Neuronal stem cell (in vitro differentiated cells): ENCODE results near the gene AKAP11.

ENCODE experiments used
- DNase-seq: peaks from one replicate; pipeline ENCODE4 v3.0.0-alpha.2; 2013; ENCODE audit warnings: low spot score
- H2AFZ ChIP-seq: one replicate; pipeline ENCODE4 v1.6.1; 2013; ENCODE audit warnings: mild to moderate bottlenecking, low read length, inconsistent platforms
- H2AK5ac ChIP-seq: 2 replicates; pipeline ENCODE4 v1.6.1; 2013; ENCODE audit warnings: low read depth, mild to moderate bottlenecking, inconsistent platforms, low read length, moderate library complexity, mixed read lengths
- H2BK120ac ChIP-seq: 2 replicates; pipeline ENCODE4 v1.6.1; 2013; ENCODE audit warnings: low read depth, mild to moderate bottlenecking, inconsistent platforms, low read length, moderate library complexity, mixed read lengths
- H2BK12ac ChIP-seq: one replicate; pipeline ENCODE4 v1.6.1; 2013; ENCODE audit warnings: low read length, inconsistent platforms
- H2BK15ac ChIP-seq: 2 replicates; pipeline ENCODE4 v1.6.1; 2013; ENCODE audit warnings: mild to moderate bottlenecking, low read length, inconsistent platforms, mixed read lengths
- H2BK5ac ChIP-seq: one replicate; pipeline ENCODE4 v1.6.1; 2013; ENCODE audit warnings: inconsistent platforms, mild to moderate bottlenecking, low read length, moderate library complexity
- H3K14ac ChIP-seq: one replicate; pipeline ENCODE4 v1.6.1; 2013; ENCODE audit warnings: low read length, inconsistent platforms
- H3K18ac ChIP-seq: 2 replicates; pipeline ENCODE4 v1.6.1; 2013; ENCODE audit warnings: low read length, inconsistent platforms
- H3K23ac ChIP-seq: 2 replicates; pipeline ENCODE4 v1.6.1; 2013; ENCODE audit warnings: low read depth, mild to moderate bottlenecking, mixed read lengths, low read length, inconsistent platforms; ENCODE audit not compliant: poor library complexity
- H3K27ac ChIP-seq: replicated peaks from 3 replicates; pipeline ENCODE4 v1.5.1; 2013; ENCODE audit warnings: low read length, inconsistent platforms
- H3K27me3 ChIP-seq, 3 experiments: 2 replicates each; pipeline ENCODE4 v1.6.1; 2013; ENCODE audit warnings: low read length in 3 of 3, mild to moderate bottlenecking in 2 of 3, inconsistent platforms in 1 of 3, low read depth in 1 of 3, mixed read lengths in 1 of 3, moderate library complexity in 1 of 3; ENCODE audit not compliant: control insufficient read depth in 3 of 3, insufficient read depth in 3 of 3
- H3K36me3 ChIP-seq, 2 donors: replicated peaks in 1 of 2; 2 replicates each; pipeline ENCODE4 v1.6.1; 2013; ENCODE audit warnings: low read length in 2 of 2; ENCODE audit not compliant: control insufficient read depth in 2 of 2, insufficient read depth in 2 of 2
- H3K4ac ChIP-seq: 2 replicates; pipeline ENCODE4 v1.6.1; 2013; ENCODE audit warnings: inconsistent platforms, mild to moderate bottlenecking, low read length, moderate library complexity
- H3K4me1 ChIP-seq, 2 donors: 1 replicate in 1 of 2; 2 replicates in 1 of 2; pipeline ENCODE4 v1.6.1; 2013; ENCODE audit warnings: low read length in 2 of 2, low read depth in 1 of 2; ENCODE audit not compliant: control insufficient read depth in 2 of 2, insufficient read depth in 1 of 2
- H3K4me2 ChIP-seq: one replicate; pipeline ENCODE4 v1.6.1; 2013; ENCODE audit warnings: mild to moderate bottlenecking, low read length, inconsistent platforms; ENCODE audit not compliant: insufficient read depth, poor library complexity, severe bottlenecking
- H3K4me3 ChIP-seq, 2 donors: 2 replicates each; pipeline ENCODE4 v1.5.1; 2013; ENCODE audit warnings: low read length in 2 of 2, mild to moderate bottlenecking in 2 of 2, inconsistent platforms in 1 of 2, moderate library complexity in 1 of 2
- H3K79me1 ChIP-seq: one replicate; pipeline ENCODE4 v1.6.1; 2013; ENCODE audit warnings: low read depth, mild to moderate bottlenecking, inconsistent platforms, low read length, moderate library complexity
- H3K9ac ChIP-seq: one replicate; pipeline ENCODE4 v1.6.1; 2013; ENCODE audit warnings: mild to moderate bottlenecking, low read depth, low read length, inconsistent platforms; ENCODE audit not compliant: poor library complexity
- H3K9me3 ChIP-seq, 2 donors: replicated peaks in 1 of 2; 2 replicates each; pipeline versions ENCODE3 to v1.6.1; 2013; ENCODE audit warnings: low read length in 2 of 2, mild to moderate bottlenecking in 2 of 2, inconsistent platforms in 1 of 2, low read depth in 1 of 2, mixed read lengths in 1 of 2, moderate library complexity in 1 of 2; ENCODE audit not compliant: control insufficient read depth in 2 of 2, insufficient read depth in 1 of 2
- H4K8ac ChIP-seq: one replicate; pipeline ENCODE4 v1.6.1; 2013; ENCODE audit warnings: low read depth, mild to moderate bottlenecking, inconsistent platforms, low read length, moderate library complexity
- H4K91ac ChIP-seq: one replicate; pipeline ENCODE4 v1.6.1; 2013; ENCODE audit warnings: low read length, low read depth, mild to moderate bottlenecking, inconsistent platforms; ENCODE audit not compliant: poor library complexity
- WGBS, 2 donors: extraction: QIAGEN DNeasy Blood & Tissue Kit; methylation state at CpG; one replicate each; pipeline ENCODE4 v1.1.7; 2013; ENCODE audit warnings: missing lambda C conversion rate in 2 of 2, mixed read lengths in 1 of 2; ENCODE audit not compliant: insufficient read length in 2 of 2, insufficient replicate concordance in 1 of 2; ENCODE audit errors: extremely low coverage in 2 of 2; 5-methylcytosine and 5-hydroxymethylcytosine counted together

Gene AKAP11

DNA sequence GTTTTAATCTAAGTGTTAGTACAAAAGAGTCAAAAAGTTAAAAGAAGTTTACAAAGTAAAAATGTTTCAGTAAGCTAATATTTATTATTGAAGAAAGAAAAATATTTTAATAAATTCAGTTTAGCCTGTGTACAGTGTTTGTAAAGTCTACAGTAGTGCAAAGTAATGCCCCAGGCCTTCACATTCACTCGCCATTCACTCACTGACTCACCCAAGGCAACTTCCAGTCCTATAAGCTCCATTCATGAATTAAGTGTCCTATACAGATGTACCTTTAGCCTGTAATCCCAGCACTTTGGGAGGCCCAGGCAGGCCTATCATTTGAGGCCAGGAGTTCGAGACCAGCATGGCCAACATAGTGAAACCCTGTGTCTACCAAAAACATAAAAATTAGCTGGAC lies 24.1 kb upstream of the AKAP11 start:
- H4K8ac ChIP-seq, result no peak overlapping the region
- H2AFZ ChIP-seq, result no peak overlapping the region
- no peaks in the 10 kb centered on the region for H3K36me3 ChIP-seq
- no peak overlapping the region for H3K4ac ChIP-seq
- H3K4me2 ChIP-seq, result no peak overlapping the region
- no peaks in the 10 kb centered on the region for H3K4me1 ChIP-seq
- no peak overlapping the region for H3K9ac ChIP-seq
- H3K4me3 ChIP-seq, result peak overlapping the region in 1 of 2 donors; percentile 48
- H3K79me1 ChIP-seq, result no peaks in the 10 kb centered on the region
- no peak overlapping the region for H2BK15ac ChIP-seq
- no peak overlapping the region for H3K14ac ChIP-seq
- H3K18ac ChIP-seq, result no peak overlapping the region
- no peak overlapping the region for H3K27ac ChIP-seq
- no peaks in the 10 kb centered on the region for H3K9me3 ChIP-seq
- no peak overlapping the region for H3K23ac ChIP-seq
- H2BK5ac ChIP-seq, result no peak overlapping the region
- H2BK120ac ChIP-seq, result no peak overlapping the region
- H3K27me3 ChIP-seq, result no peaks in the 10 kb centered on the region
- H2AK5ac ChIP-seq, result no peak overlapping the region
- DNase-seq, result no peak
- H2BK12ac ChIP-seq, result no peak overlapping the region
- no peak overlapping the region for H4K91ac ChIP-seq
- WGBS, 2 donors, result no CpG with 5 or more reads among the region's 2 CpGs

DNA sequence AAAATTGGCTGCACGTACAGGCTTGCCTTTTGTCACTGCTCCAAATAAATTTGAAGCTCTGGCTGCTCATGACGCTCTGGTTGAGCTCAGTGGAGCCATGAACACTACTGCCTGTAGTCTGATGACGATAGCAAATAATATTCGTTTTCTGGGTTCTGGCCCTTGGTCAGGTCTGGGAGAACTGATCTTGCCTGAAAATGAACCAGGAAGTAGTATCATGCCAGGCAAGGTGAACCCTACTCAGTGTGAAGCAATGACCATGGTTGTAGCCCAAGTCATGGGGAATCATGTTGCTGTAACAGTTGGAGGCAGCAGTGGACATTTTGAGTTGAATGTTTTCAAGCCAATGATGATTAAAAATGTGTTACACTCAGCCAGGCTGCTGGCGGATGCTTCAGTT lies 16.1 kb upstream of the AKAP11 start:
- Histone ChIP-seq H3K9me3 (no peaks in the 10 kb centered on the region), H3K4me1 (no peaks in the 10 kb centered on the region), H2BK120ac (no peak overlapping the region), H3K4me2 (no peak overlapping the region), H2AFZ (no peak overlapping the region), H2BK15ac (no peak overlapping the region), H3K14ac (no peak overlapping the region), H3K27ac (no peak overlapping the region), H3K36me3 (no peaks in the 10 kb centered on the region), H3K4me3 (no peak overlapping the region), H3K9ac (no peak overlapping the region), H3K18ac (no peak overlapping the region), H2BK5ac (no peak overlapping the region), H3K27me3 (no peaks in the 10 kb centered on the region), H3K79me1 (no peaks in the 10 kb centered on the region), H2AK5ac (no peak overlapping the region), H2BK12ac (no peak overlapping the region), H4K8ac (no peak overlapping the region), H3K4ac (no peak overlapping the region), H4K91ac (no peak overlapping the region), H3K23ac (no peak overlapping the region)
- no peak for DNase-seq
- no CpG with 5 or more reads among the region's 5 CpGs for WGBS, 2 donors

DNA sequence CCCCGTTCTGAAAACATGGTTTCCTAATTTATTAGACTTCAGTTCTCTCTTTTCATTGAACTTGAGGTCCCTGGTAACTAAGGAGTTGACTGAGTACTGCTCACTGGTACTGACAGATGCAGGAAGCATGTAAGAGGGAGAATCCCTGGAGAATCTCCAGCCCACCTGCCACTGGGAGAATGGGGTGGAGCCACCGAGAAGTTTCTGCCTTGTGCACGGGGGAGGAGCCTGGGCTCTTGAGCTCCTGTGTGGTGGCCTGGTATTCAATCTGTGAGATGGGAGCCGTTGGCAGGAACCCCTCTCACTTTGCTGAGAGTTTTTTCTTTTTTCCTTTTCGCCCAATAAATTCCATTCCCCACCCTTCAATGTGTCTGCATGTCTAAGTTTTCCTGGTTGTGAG lies 13.2 kb upstream of the AKAP11 start:
- DNase-seq, result no peak
- Histone ChIP-seq H3K79me1 (no peaks in the 10 kb centered on the region), H4K8ac (no peak overlapping the region), H3K9ac (no peak overlapping the region), H2BK5ac (no peak overlapping the region), H3K4me2 (no peak overlapping the region), H2BK15ac (no peak overlapping the region), H3K4me3 (no peak overlapping the region), H3K4ac (no peak overlapping the region), H3K36me3 (no peaks in the 10 kb centered on the region), H3K27ac (no peak overlapping the region), H3K9me3 (no peaks in the 10 kb centered on the region), H2BK12ac (no peak overlapping the region), H3K18ac (no peak overlapping the region), H3K14ac (no peak overlapping the region), H3K4me1 (no peaks in the 10 kb centered on the region), H2BK120ac (no peak overlapping the region), H2AK5ac (no peak overlapping the region), H4K91ac (no peak overlapping the region), H3K23ac (no peak overlapping the region), H3K27me3 (no peaks in the 10 kb centered on the region), H2AFZ (peak overlapping the region; percentile 47)
- no CpG with 5 or more reads among the region's 5 CpGs for WGBS, 2 donors

DNA sequence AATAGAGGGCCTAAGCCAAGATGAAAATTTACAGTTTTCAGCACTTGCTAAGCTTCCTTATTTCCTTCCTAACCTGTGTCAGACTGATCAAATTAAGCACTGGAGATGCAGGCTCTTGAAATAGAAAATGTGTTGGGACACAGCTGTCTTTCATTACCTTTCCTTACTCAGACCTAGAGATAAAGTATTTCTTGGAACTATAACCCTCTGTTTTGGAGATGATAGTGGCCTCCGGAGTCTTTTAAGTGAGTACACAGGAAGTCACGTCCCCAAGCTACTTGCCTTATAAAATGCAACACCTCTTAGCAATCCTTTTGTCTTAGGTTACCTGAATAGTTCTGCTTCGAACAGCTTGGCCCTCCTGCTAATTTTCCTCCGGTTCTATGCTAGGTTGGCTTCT lies 12.4 kb upstream of the AKAP11 start:
- no peaks in the 10 kb centered on the region for H3K4me1 ChIP-seq
- no peak overlapping the region for H3K4me3 ChIP-seq
- H3K27me3 ChIP-seq, result no peaks in the 10 kb centered on the region
- H3K36me3 ChIP-seq, result no peaks in the 10 kb centered on the region
- H3K18ac ChIP-seq, result no peak overlapping the region
- WGBS, 2 donors, result no CpG with 5 or more reads among the region's 4 CpGs
- no peak overlapping the region for H2BK12ac ChIP-seq
- no peak overlapping the region for H3K23ac ChIP-seq
- no peak overlapping the region for H2BK5ac ChIP-seq
- peak overlapping the region; percentile 47 for H2AFZ ChIP-seq
- no peaks in the 10 kb centered on the region for H3K9me3 ChIP-seq
- H3K9ac ChIP-seq, result no peak overlapping the region
- H3K4ac ChIP-seq, result no peak overlapping the region
- H3K4me2 ChIP-seq, result no peak overlapping the region
- H4K8ac ChIP-seq, result no peak overlapping the region
- no peak overlapping the region for H2BK15ac ChIP-seq
- no peaks in the 10 kb centered on the region for H3K79me1 ChIP-seq
- H2AK5ac ChIP-seq, result no peak overlapping the region
- no peak for DNase-seq
- no peak overlapping the region for H2BK120ac ChIP-seq
- H4K91ac ChIP-seq, result no peak overlapping the region
- H3K14ac ChIP-seq, result no peak overlapping the region
- no peak overlapping the region for H3K27ac ChIP-seq
